Measurements from ENCODE around the gene OVOL2. TPM values are rescaled to one million over a fixed set of nuclear protein-coding genes. Genes with fewer than 3 reads are reported as not detected.

Gene OVOL2
- total RNA-seq, 1 donor from 2014 or later: 1.0 TPM

DNA sequence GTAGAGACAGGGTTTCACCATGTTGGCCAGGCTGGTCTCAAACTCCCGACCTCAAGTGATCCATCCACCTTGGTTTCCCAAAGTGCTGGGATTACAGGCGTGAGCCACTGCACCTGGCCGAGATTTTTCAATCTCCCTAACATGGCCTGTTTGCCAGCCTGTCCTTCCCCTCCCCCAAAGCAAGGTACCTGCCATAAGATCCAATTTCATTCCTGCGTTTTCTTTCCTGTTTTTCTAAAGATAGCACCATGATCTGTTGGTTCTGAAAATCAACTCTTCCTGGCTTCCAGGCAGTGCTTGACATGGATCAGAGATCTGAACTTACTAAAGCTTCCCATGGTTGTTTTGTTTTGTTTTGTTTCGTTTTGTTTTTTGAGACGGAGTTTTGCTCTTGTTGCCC is 81.4 kb downstream of the OVOL2 start:
- no peak for DNase-seq

Small RNA genes lying within 50 kb of the gene (small RNA-seq; reads per million reads assigned to genes)
- not detected for gene RNU7-137P (ENCODE audit: low replicate concordance)

Other genes with a start within 250 kb of the OVOL2 start
- gene SNX5, start 89.1 kb downstream of the OVOL2 start, total RNA-seq: 127 TPM
- gene MGME1, start 88.9 kb downstream of the OVOL2 start, total RNA-seq: 16.6 TPM
- 19.1 TPM for gene KAT14, start 79.9 kb upstream of the OVOL2 start, total RNA-seq
- 11.8 TPM for gene PET117, start 79.9 kb upstream of the OVOL2 start, total RNA-seq
- gene ZNF133, start 230.6 kb upstream of the OVOL2 start, total RNA-seq: 25.8 TPM

Measured in tongue (tissue), 3 donors.